Keratinocyte (primary cell): ENCODE results near the gene TRAT1. TPM values are rescaled to one million over a fixed set of nuclear protein-coding genes. Genes with fewer than 3 reads are reported as not detected.

ENCODE experiments used
- DNase-seq: peaks from one replicate; pipeline ENCODE4 v3.0.0-alpha.2; 2011; ENCODE audit warnings: low read depth, missing footprints, low spot score
- FAIRE-seq: peaks from 2 replicates; lab custom pipeline; 2011; peaks lifted over from hg19 to GRCh38; lab: Jason Lieb, UNC
- H2AFZ ChIP-seq: 2 replicates; pipeline ENCODE4 v1.6.0; 2012; ENCODE audit warnings: low read length, control low read depth, inconsistent platforms; ENCODE audit not compliant: control insufficient read depth
- H3K27ac ChIP-seq: 2 replicates; pipeline ENCODE4 v1.5.1; 2011; ENCODE audit warnings: low read length; ENCODE audit not compliant: control insufficient read depth, insufficient read depth
- H3K27me3 ChIP-seq: 3 replicates; pipeline ENCODE4 v1.6.0; 2011; ENCODE audit warnings: low read length; ENCODE audit not compliant: control insufficient read depth, insufficient read depth; ENCODE audit errors: extremely low read depth
- H3K36me3 ChIP-seq, 2 experiments: 2 replicates in 1 of 2; 3 replicates in 1 of 2; pipeline ENCODE4 v1.5.1; 2011; ENCODE audit warnings: low read length in 2 of 2, mild to moderate bottlenecking in 1 of 2; ENCODE audit not compliant: control insufficient read depth in 2 of 2, insufficient read depth in 2 of 2; ENCODE audit errors: extremely low read depth in 1 of 2
- H3K4me1 ChIP-seq: 3 replicates; pipeline ENCODE4 v1.5.1; 2011; ENCODE audit warnings: low read length; ENCODE audit not compliant: control insufficient read depth, insufficient read depth; ENCODE audit errors: extremely low read depth
- H3K4me2 ChIP-seq: 3 replicates; pipeline ENCODE4 v1.6.0; 2011; ENCODE audit warnings: low read depth, low read length; ENCODE audit not compliant: control insufficient read depth, insufficient read depth; ENCODE audit errors: extremely low read depth
- H3K4me3 ChIP-seq, 3 experiments: fragments of 200-600 bp in 1 of 3; sonication (generic) in 1 of 3; 2 replicates in 2 of 3; 3 replicates in 1 of 3; pipeline ENCODE4 v1.5.1; 2011 to 2016; ENCODE audit warnings: low read length in 3 of 3, mild to moderate bottlenecking in 3 of 3, control low read depth in 2 of 3, inconsistent platforms in 1 of 3, low read depth in 1 of 3, mixed read lengths in 1 of 3, mixed run types in 1 of 3, moderate library complexity in 1 of 3; ENCODE audit not compliant: control insufficient read depth in 2 of 3, insufficient read depth in 2 of 3; ENCODE audit errors: extremely low read depth in 1 of 3
- H3K79me2 ChIP-seq: 2 replicates; pipeline ENCODE4 v1.6.0; 2012; ENCODE audit warnings: low read length; ENCODE audit not compliant: control insufficient read depth, insufficient read depth
- H3K9ac ChIP-seq: 3 replicates; pipeline ENCODE4 v1.6.0; 2011; ENCODE audit warnings: low read length; ENCODE audit not compliant: control insufficient read depth, insufficient read depth; ENCODE audit errors: extremely low read depth
- H3K9me1 ChIP-seq: 3 replicates; pipeline ENCODE4 v1.6.0; 2011; ENCODE audit warnings: low read length; ENCODE audit not compliant: control insufficient read depth, insufficient read depth; ENCODE audit errors: extremely low read depth
- H3K9me3 ChIP-seq: 2 replicates; pipeline ENCODE4 v1.5.1; 2012; ENCODE audit warnings: low read depth, low read length; ENCODE audit not compliant: control insufficient read depth
- H4K20me1 ChIP-seq: 3 replicates; pipeline ENCODE4 v1.6.0; 2011; ENCODE audit warnings: low read length; ENCODE audit not compliant: control insufficient read depth, insufficient read depth; ENCODE audit errors: extremely low read depth
- EZH2 ChIP-seq: IDR thresholded peaks from one replicate; pipeline ENCODE4 v1.6.1; 2012; ENCODE audit warnings: inconsistent platforms, mild to moderate bottlenecking, low read length, moderate library complexity
- dilution Hi-C: fragments of 300-500 bp; cut with MboI; formaldehyde crosslinking; loops from one replicate; pipeline ENCODE4 v1.7.0; 2020; ENCODE audit warnings: low sequenced_read_pairs; ENCODE audit not compliant: extremely low pct_ligation_motif_present
- polyA plus RNA-seq, 5 experiments: library from polyadenylated mRNA; depleted of rRNA in 3 of 5; stranded (reverse) in 3 of 5; stranded (forward) in 1 of 5; unstranded in 1 of 5; fragments of >200 nt; gene quantifications; 1 replicate in 1 of 5; 2 replicates in 3 of 5; 3 replicates in 1 of 5; pipeline versions ENCODE4 v1.2.1 to v1.2.3, GENCODE V29; 2011 to 2012; ENCODE audit warnings: missing spikeins in 2 of 5, low read depth in 1 of 5, low replicate concordance in 1 of 5
- TF ChIP-seq, protein P1 (sequence below), 3 experiments: IDR thresholded peaks in 1 of 3; conservative IDR thresholded peaks in 1 of 3; optimal IDR thresholded peaks in 1 of 3; 2 replicates in 2 of 3; 3 replicates in 1 of 3; pipeline versions ENCODE3 to v1.5.1; 2011; ENCODE audit warnings: low read length in 3 of 3, mild to moderate bottlenecking in 3 of 3, moderate library complexity in 2 of 3, control low read depth in 1 of 3, inconsistent platforms in 1 of 3; ENCODE audit not compliant: insufficient read depth in 2 of 3; ENCODE audit errors: extremely low read depth in 1 of 3

The TRAT1 gene
- polyA plus RNA-seq, 1 donor (not counting 4 experiments of a cell fraction or from before 2014, with no cell fraction given), result not detected

DNA sequence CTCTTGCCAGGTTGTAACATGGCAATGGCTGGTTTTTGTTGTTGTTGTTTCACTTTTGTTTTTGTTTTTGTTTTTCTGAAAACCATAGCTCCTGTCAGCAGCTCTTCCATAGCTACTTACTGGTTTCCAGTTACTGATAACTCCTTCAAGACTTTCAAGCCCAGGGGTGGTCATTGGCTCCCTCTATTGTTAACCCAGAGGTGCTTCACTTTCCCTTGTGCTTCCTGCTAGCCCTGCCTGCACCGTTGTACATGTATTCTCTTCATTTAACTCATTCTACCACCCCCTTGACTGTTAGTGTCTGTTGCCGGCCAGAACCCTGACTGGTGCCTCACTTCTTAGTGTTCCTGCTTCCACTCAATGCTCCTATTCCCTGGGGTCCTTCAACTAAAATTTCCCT lies 4.2 kb upstream of the TRAT1 start:
- H3K4me3 ChIP-seq, result no peak overlapping the region
- no peak overlapping the region for H2AFZ ChIP-seq
- no peak overlapping the region for H3K27ac ChIP-seq
- H3K4me1 ChIP-seq, result no peaks in the 10 kb centered on the region
- H3K79me2 ChIP-seq, result no peaks in the 10 kb centered on the region
- no peaks in the 10 kb centered on the region for H4K20me1 ChIP-seq
- no peak overlapping the region for H3K9ac ChIP-seq
- dilution Hi-C loops, result no loop called here
- FAIRE-seq (no peak), DNase-seq (no peak)
- no peaks in the 10 kb centered on the region for H3K36me3 ChIP-seq
- no peak overlapping the region for H3K4me2 ChIP-seq
- H3K9me1 ChIP-seq, result no peaks in the 10 kb centered on the region
- H3K9me3 ChIP-seq, result no peaks in the 10 kb centered on the region
- H3K27me3 ChIP-seq, result no peaks in the 10 kb centered on the region
- no peak for TF ChIP-seq EZH2
- TF ChIP-seq, protein P1, sequence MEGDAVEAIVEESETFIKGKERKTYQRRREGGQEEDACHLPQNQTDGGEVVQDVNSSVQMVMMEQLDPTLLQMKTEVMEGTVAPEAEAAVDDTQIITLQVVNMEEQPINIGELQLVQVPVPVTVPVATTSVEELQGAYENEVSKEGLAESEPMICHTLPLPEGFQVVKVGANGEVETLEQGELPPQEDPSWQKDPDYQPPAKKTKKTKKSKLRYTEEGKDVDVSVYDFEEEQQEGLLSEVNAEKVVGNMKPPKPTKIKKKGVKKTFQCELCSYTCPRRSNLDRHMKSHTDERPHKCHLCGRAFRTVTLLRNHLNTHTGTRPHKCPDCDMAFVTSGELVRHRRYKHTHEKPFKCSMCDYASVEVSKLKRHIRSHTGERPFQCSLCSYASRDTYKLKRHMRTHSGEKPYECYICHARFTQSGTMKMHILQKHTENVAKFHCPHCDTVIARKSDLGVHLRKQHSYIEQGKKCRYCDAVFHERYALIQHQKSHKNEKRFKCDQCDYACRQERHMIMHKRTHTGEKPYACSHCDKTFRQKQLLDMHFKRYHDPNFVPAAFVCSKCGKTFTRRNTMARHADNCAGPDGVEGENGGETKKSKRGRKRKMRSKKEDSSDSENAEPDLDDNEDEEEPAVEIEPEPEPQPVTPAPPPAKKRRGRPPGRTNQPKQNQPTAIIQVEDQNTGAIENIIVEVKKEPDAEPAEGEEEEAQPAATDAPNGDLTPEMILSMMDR (optimal IDR thresholded peaks at IDR 0.05 in 1 of 3, IDR thresholded peaks at IDR 0.05 in 1 of 3, conservative IDR thresholded peaks at IDR 0.05 in 1 of 3; ENCODE audit: extremely low read depth in 1 of 3, insufficient read depth in 2 of 3, low read length in 3 of 3), result peak in 2 of 3 experiments; percentile 41 to 44

DNA sequence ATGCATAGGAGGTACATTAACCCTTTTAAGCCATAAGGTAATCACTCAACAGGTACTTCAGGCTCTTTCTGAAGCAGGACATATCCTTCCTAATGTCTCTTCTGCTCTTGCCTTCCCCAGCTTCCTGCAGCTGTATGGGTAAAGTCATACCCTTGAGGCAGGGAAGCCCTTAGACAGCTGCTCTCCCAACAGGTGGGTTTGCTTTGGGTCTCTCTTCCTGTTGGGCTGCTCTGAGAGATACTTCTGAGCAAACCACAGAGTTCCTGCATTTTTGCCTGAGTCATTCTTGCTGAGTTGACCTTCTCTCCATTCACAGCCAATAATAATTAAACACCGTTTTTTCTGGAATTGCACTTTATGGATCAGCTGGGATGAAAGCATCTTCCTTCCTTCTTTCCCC lies 2.0 kb upstream of the TRAT1 start:
- TF ChIP-seq, protein P1 (optimal IDR thresholded peaks at IDR 0.05 in 1 of 3, IDR thresholded peaks at IDR 0.05 in 1 of 3, conservative IDR thresholded peaks at IDR 0.05 in 1 of 3; ENCODE audit: extremely low read depth in 1 of 3, insufficient read depth in 2 of 3, low read length in 3 of 3), result no peak
- no peak for TF ChIP-seq EZH2
- H3K79me2 ChIP-seq, result no peaks in the 10 kb centered on the region
- H3K27ac ChIP-seq, result no peak overlapping the region
- H3K27me3 ChIP-seq, result no peaks in the 10 kb centered on the region
- DNase-seq, result no peak
- no peaks in the 10 kb centered on the region for H3K36me3 ChIP-seq
- no peaks in the 10 kb centered on the region for H3K9me1 ChIP-seq
- no peaks in the 10 kb centered on the region for H3K9me3 ChIP-seq
- no peak overlapping the region for H3K9ac ChIP-seq
- H3K4me3 ChIP-seq, result no peak overlapping the region
- H4K20me1 ChIP-seq, result no peaks in the 10 kb centered on the region
- H3K4me1 ChIP-seq, result no peaks in the 10 kb centered on the region
- H2AFZ ChIP-seq, result no peak overlapping the region
- H3K4me2 ChIP-seq, result no peak overlapping the region
- dilution Hi-C loops, result no loop called here
- no peak for FAIRE-seq
